Motor neuron (in vitro differentiated cells): ENCODE measurements around the gene ADIRF. TPM values are rescaled to one million over a fixed set of nuclear protein-coding genes. Genes with fewer than 3 reads are reported as not detected.
"Not testable (repeated sequence)": the region's sequence is repeated elsewhere in the genome, so short reads cannot be mapped to it uniquely, and the experiment has no call there.

Experiments used
- ATAC-seq, 8 experiments: fragments of 200-7000 bp; cut with Tn5 transposase; replicated peaks in 6 of 8; 2 replicates each; pipeline ENCODE4 v1.8.0; 2021; ENCODE audit warnings: mild to moderate bottlenecking in 8 of 8, moderate library complexity in 8 of 8
- H3K27ac ChIP-seq, 2 donors: fragments of 250-450 bp; sonication (Bioruptor Pico); 2 replicates each; pipeline ENCODE4 v1.9.0; 2021; ENCODE audit warnings: antibody characterized with exemption in 2 of 2, mild to moderate bottlenecking in 2 of 2, moderate library complexity in 1 of 2
- H3K4me1 ChIP-seq, 2 donors: fragments of 250-450 bp; sonication (Bioruptor Pico); replicated peaks in 1 of 2; 2 replicates each; pipeline ENCODE4 v1.6.1; 2021; ENCODE audit warnings: antibody characterized with exemption in 2 of 2, mild to moderate bottlenecking in 2 of 2, moderate library complexity in 1 of 2
- H3K4me3 ChIP-seq, 5 donors: fragments of 250-450 bp; sonication (Bioruptor Pico); 2 replicates each; pipeline ENCODE4 v1.9.0; 2021; ENCODE audit warnings: antibody characterized with exemption in 5 of 5, mild to moderate bottlenecking in 5 of 5, moderate library complexity in 4 of 5
- WGBS, 10 experiments: fragments of 450-650 bp; shearing (Covaris generic); methylation state at CpG; one replicate each; pipeline ENCODE4 v1.0.0; 2022; 5-methylcytosine and 5-hydroxymethylcytosine counted together
- in situ Hi-C, 9 experiments: fragments of 400-800 bp; cut with MboI; loops; one replicate each; pipeline ENCODE4 v1.15.0; 2021; ENCODE audit warnings: low sequenced_read_pairs in 9 of 9, low pct_unique_long_range_greater_than_20kb in 2 of 9; ENCODE audit not compliant: unreplicated experiment in 9 of 9
- total RNA-seq, 8 experiments: library from RNA; unstranded; fragments of 300-600 nt; gene quantifications; 2 replicates each; pipeline versions ENCODE4 v1.2.3 to v1.2.4, GENCODE V29; 2022

The ADIRF gene
- total RNA-seq, 8 experiments from 2014 or later = 0.49 to 63.7 (median 1.2) TPM; not detected in 1

DNA sequence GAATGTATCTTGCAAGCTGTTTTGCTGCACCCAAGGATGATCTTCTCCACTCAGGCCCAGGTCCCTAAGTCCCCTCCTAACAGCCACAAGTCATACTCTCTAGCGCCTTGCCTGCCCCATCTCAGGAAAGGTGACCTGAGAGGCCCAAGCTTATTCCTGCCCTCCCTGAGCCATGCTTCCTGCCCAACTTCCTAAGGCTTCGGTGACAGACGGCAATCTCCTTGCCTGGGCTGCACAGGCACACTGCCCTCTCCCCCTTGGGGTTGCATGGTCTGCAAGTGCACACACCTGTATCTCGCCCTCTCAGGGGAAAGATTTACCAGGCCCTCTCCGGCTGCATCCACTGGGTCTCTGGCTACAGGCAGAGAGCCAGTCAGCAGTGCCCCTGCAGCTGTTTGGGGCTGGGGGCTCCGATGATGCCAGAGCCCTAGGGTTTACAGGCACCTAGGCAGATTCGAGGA lies 771 bp upstream of the ADIRF start:
- no peak for ATAC-seq
- WGBS, 10 experiments = 34 to 94% (median 80%) methylated on average over 1 to 5 of the region's 7 CpGs; no CpG with 5 or more reads in 6 of the 10 experiments
- Histone ChIP-seq H3K27ac (no peak overlapping the region), H3K4me3 (no peak overlapping the region), H3K4me1 (peaks cover 25 to 41% of the 10 kb centered on the region in 2 donors)
- in situ Hi-C loops = no loop called here

- Histone ChIP-seq H3K4me1 (peaks cover 25 to 50% of the 10 kb centered on the region in 2 donors), H3K4me3 (no peak overlapping the region), H3K27ac (no peak overlapping the region)
- no peak for ATAC-seq
- in situ Hi-C loops = no loop called here
- 0 to 100% (median 84%) methylated on average over 1 to 7 of the region's 9 CpGs; no CpG with 5 or more reads in 4 of the 10 experiments for WGBS, 10 experiments
Observed at GRCh38 chr10:86968994-86969355, 693 bp downstream of the ADIRF start.

DNA sequence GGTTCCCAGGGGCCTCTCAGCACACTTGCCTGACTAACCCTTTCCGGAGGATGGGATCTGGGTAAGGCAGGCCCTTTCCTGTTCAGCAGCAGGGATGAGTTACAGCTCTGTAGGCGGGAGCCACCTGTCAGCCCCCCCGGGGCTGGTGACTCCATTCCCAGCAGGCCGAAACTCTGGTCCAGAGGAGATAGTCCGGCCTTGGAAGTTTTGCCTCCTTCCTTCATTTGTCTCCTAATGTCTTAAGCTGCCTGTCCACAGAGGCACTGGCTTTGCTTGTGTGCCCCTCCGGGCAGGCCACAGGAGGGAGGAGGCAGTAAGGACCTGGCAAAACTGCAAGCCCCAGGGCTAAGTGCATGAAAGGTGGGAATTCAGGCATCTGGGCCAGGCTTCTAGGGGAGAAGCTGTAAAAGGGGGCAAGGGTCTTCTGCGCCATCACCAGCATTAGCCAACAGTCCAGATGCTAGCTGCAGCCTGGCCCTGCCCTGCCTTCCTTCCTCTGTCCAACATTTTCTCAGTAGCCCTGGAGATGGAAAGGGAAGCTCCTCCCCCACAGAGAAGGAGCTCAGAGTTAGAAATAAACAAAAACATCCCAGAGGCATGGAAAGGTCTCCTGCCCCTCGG lies 1.2 kb downstream of the ADIRF start:
- H3K4me1 ChIP-seq = peaks cover 25 to 50% of the 10 kb centered on the region in 2 donors
- H3K4me3 ChIP-seq = no peak overlapping the region
- in situ Hi-C loops = no loop called here
- peak overlapping the region in 1 of 2 donors; percentile 32 for H3K27ac ChIP-seq
- peak in 5 of 8 experiments; percentile 1 to 44 (median 10) for ATAC-seq
- WGBS, 10 experiments = 50 to 60% (median 60%) methylated on average over 1 to 3 of the region's 8 CpGs; no CpG with 5 or more reads in 7 of the 10 experiments

GRCh38 chr10:86970162-86970981 lies 2.1 kb downstream of the ADIRF start:
- H3K4me3 ChIP-seq = peak overlapping the region in 2 of 5 donors; percentile 1 to 26

DNA sequence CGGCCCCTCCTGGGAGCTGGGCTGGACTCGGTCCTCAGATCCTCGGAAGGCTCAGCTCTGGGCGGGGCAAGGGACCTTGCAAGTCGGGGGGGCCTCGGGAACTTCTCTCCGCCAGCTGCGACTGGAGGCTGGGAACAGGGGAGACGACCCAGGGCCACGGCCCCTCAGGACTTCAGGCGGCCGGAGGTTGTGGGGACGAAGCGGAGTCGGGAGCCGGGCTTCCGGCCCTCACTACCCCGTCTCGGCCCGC lies 2.6 kb downstream of the ADIRF start:
- peak overlapping the region in 1 of 2 donors; percentile 32 for H3K27ac ChIP-seq
- ATAC-seq = peak in 5 of 8 experiments; percentile 1 to 20 (median 13)
- in situ Hi-C loops = no loop called here
- 5% methylated on average over 4 of the region's 20 CpGs; no CpG with 5 or more reads in 9 of the 10 experiments for WGBS, 10 experiments
- peaks cover 21 to 46% of the 10 kb centered on the region in 2 donors for H3K4me1 ChIP-seq
- H3K4me3 ChIP-seq = peak overlapping the region in 2 of 5 donors; percentile 1 to 26

More at GRCh38 chr10:86970162-86970981, 2.1 kb downstream of the ADIRF start:
- in situ Hi-C loops = no loop called here
- 31 to 50% (median 36%) methylated on average over 4 to 5 of the region's 30 CpGs; no CpG with 5 or more reads in 7 of the 10 experiments for WGBS, 10 experiments
- ATAC-seq = peak in 7 of 8 experiments; percentile 4 to 45 (median 18)
- Histone ChIP-seq H3K4me1 (peaks cover 25 to 50% of the 10 kb centered on the region in 2 donors), H3K27ac (peak overlapping the region in 1 of 2 donors; percentile 32)

DNA sequence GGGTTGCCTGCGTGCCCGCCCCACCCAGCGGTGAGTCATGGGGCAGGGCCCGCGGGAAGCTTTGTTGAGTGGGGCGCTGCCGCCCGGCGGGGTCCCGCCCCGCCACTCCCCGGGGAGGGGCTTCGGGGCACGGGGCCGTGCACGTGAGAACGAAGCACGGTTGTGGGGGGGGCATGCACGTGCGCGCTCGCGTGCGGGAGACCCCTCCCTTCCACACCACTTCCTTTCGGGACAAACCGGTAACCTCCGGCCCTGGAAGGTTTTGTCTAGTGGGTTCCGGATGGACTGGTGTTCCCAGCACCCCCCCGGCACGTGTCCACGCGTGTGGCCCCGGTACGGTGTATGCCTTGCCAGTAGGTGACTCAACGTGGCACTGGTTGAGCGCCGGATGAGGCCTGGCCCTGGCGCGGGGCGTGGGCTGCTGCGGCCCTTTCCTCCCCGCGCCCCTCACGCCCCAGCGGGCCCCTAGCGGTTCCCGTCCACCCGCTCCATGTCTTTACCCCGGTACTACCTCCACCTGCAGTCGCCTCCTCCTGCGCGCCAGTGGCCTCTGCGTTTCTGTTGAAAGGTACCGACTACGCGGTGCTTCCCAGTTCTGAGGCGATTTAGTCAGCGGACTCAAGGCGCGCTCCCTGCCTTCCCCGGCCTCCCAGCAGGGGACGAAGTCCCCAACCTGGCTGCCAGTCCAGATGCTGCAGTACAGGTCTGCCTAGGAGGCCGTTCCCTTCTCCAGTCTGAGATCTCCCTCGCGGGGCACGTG lies 3.1 kb downstream of the ADIRF start:
- Histone ChIP-seq H3K4me1 (peaks cover 16 to 41% of the 10 kb centered on the region in 2 donors), H3K4me3 (peak overlapping the region in 1 of 5 donors; percentile 26), H3K27ac (no peak overlapping the region)
- 67 to 87% methylated on average over 1 to 3 of the region's 66 CpGs; no CpG with 5 or more reads in 8 of the 10 experiments for WGBS, 10 experiments
- in situ Hi-C loops = no loop called here
- peak in 7 of 8 experiments; percentile 9 to 82 (median 52) for ATAC-seq

DNA sequence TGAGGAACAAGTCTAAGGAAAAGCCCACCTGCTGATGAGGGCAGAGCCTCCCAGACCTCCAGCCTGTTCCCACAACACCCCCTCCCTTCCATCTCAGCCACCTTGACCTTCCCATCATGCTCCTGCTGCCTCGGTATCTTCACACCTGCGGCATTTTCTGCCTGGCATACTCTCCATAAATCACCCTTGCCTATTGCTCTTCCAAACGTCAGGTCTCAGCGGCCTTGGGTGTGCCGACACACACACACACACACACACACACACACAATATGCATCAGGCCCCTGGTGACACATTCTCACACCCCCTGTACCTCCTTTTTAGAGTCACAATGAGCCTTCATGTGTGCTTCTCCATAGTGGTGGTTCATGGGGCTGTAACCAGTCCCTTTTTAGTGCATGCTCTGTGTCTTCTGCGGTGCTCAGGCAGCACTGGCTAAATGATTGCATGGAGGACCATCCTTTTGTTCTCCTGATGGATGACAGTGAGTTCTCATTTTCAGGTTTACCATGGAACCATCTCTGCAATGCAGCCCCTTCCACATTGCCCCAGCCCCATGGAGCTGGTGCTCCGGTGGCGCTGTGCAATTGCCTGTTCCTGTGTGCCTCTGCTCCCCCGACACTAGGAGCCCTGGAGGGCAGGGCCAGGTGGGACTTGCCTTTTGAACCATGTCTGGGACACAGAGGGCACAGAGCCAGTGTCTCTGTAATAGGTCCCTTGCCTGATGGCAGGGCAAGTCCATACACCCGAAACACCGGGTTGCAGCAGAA lies 4.5 kb downstream of the ADIRF start:
- ATAC-seq = peak in 1 of 8 experiments; percentile 42
- 87 to 100% (median 100%) methylated on average over 1 to 7 of the region's 11 CpGs; no CpG with 5 or more reads in 3 of the 10 experiments for WGBS, 10 experiments
- no peak overlapping the region for H3K27ac ChIP-seq
- peaks cover 10 to 33% of the 10 kb centered on the region in 2 donors for H3K4me1 ChIP-seq
- in situ Hi-C loops = no loop called here
- no peak overlapping the region for H3K4me3 ChIP-seq

DNA sequence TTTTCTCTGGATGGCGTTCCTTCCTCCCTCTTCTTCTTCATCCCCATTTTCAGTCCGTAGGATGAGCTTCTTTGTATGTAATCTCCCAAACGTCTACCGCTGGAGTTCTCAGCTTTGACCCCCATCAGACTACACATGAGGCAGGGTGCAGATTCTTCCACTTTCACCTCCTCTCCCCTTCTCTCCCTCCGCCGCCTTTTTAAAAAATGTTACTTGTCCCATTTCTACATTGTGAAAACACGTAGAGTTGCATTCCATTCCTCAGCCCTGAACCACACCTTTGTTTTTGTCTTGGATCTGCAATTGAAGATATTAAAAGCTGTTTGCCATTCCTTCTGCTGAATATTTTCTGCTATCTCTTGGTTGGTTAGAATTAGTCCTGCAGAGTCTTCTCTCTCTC lies 6.2 kb downstream of the ADIRF start:
- ATAC-seq = no peak
- Histone ChIP-seq H3K4me1 (peaks cover 10 to 28% of the 10 kb centered on the region in 2 donors), H3K4me3 (no peak overlapping the region), H3K27ac (no peak overlapping the region)
- in situ Hi-C loops = no loop called here
- WGBS, 10 experiments = 46 to 96% (median 89%) methylated on average over 1 to 7 of the region's 7 CpGs; no CpG with 5 or more reads in 1 of the 10 experiments

DNA sequence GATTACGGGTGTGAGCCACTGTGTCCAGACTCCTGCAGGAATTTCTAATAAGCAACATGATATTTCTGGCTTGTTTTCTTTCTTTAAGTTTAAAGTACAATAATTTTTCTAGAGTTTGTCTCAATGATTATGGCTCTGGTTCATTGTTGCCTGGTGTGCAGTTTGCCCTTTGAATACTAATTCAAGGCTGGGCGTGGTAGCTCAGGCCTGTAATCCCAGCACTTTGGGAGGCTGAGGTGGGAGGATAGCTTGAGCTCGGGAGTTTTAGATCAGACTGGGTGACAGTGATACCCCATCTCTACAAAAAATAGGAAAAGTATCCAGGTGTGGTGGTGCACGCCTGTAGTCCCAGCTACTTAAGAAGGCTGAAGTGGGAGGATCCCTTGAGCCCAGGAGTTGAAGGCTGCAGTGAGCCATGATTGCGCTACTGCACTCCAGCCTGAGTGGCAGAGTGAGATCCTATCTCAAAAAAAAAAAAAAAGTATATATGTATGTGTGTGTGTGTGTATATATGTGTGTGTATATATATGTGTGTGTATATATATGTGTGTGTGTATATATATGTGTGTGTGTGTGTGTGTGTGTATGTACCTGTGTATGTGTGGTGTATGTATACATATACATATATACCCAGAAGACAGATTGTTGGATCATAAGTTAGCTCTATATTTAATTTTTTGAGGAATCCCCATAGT lies 8.2 kb downstream of the ADIRF start:
- no peak for ATAC-seq
- Histone ChIP-seq H3K4me1 (peaks cover 0 to 9% of the 10 kb centered on the region in 2 donors), H3K4me3 (no peak overlapping the region), H3K27ac (no peak overlapping the region)
- WGBS, 10 experiments = 79 to 100% (median 100%) methylated on average over 1 to 2 of the region's 5 CpGs; no CpG with 5 or more reads in 4 of the 10 experiments
- in situ Hi-C loops = no loop called here

DNA sequence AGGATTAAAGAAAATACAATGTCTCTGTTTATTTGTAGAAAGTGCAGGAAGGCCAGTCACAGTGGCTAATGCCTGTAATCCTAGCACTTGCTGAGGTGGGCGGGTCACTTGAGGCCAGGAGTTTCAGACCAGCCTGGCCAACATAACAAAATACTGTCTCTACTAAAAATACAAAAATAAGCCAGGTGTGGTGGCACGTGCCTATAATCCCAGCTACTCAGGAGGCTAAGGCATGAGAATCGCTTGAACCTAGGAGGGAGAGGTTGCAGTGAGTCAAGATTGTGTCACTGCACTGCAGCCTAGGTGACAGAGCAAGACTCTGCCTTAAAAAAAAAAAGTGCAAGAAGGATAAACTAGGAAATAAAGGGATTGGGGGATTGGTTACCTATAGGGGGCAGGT lies 10.2 kb downstream of the ADIRF start:
- 55 to 100% (median 76%) methylated on average over 1 to 3 of the region's 3 CpGs; no CpG with 5 or more reads in 2 of the 10 experiments for WGBS, 10 experiments
- H3K27ac ChIP-seq, H3K4me3 ChIP-seq, in situ Hi-C loops, H3K4me1 ChIP-seq, ATAC-seq: not testable (repeated sequence)

GRCh38 chr10:86979296-86979818 lies 11.1 kb downstream of the ADIRF start:
- H3K27ac ChIP-seq = no peak overlapping the region
- no peak for ATAC-seq
- H3K4me1 ChIP-seq = no peaks in the 10 kb centered on the region
- no peak overlapping the region for H3K4me3 ChIP-seq
- WGBS, 10 experiments = 83 to 100% (median 92%) methylated on average over 1 to 4 of the region's 4 CpGs; no CpG with 5 or more reads in 7 of the 10 experiments
- in situ Hi-C loops = no loop called here
